HEK293 (cell line): ENCODE data around the gene KRT36.

ENCODE experiments used
- CTCF ChIA-PET: fragments of 350-600 bp; formaldehyde crosslinking; extraction: SDS; loops from one replicate; lab custom pipeline; 2021; ENCODE audit warnings: antibody characterized with exemption; lab: Yijun Ruan, JAX
- POLR2A ChIA-PET: fragments of 300-600 bp; formaldehyde crosslinking; extraction: SDS; loops from one replicate; lab custom pipeline; 2020; ENCODE audit warnings: antibody characterized with exemption, inconsistent platforms; lab: Yijun Ruan, JAX
- H3K27ac ChIP-seq: fragments of 200-500 bp; sonication (Bioruptor generic); 2 replicates; pipeline ENCODE4 v1.5.1; 2014; ENCODE audit warnings: low read depth, low read length, control low read depth, inconsistent platforms; ENCODE audit errors: extremely low read depth
- H3K36me3 ChIP-seq, 2 experiments: fragments of 200-500 bp in 1 of 2; sonication (Bioruptor generic) in 1 of 2; 1 replicate in 1 of 2; 2 replicates in 1 of 2; pipeline ENCODE4 v1.5.1; 2014 to 2017; ENCODE audit warnings: inconsistent platforms in 2 of 2, low read length in 2 of 2; ENCODE audit not compliant: control insufficient read depth in 2 of 2, insufficient read depth in 1 of 2
- H3K4me1 ChIP-seq: fragments of 200-500 bp; sonication (Bioruptor generic); 2 replicates; pipeline ENCODE4 v1.5.1; 2014; ENCODE audit warnings: mild to moderate bottlenecking, low read length, inconsistent platforms; ENCODE audit not compliant: control insufficient read depth, insufficient read depth
- H3K4me3 ChIP-seq: 2 replicates; pipeline ENCODE4 v1.5.1; 2011; ENCODE audit warnings: low read depth, mild to moderate bottlenecking, control low read depth, low read length, moderate library complexity
- H3K9me3 ChIP-seq: fragments of 200-500 bp; sonication (Bioruptor generic); 2 replicates; pipeline ENCODE4 v1.5.1; 2014; ENCODE audit warnings: low read depth, low read length, inconsistent platforms; ENCODE audit not compliant: control insufficient read depth, insufficient read depth
- GLI2 ChIP-seq: fragments of 450-650 bp; formaldehyde crosslinking; IDR thresholded peaks from 2 replicates; pipeline ENCODE4; 2017; ENCODE audit warnings: missing biosample characterization, missing genetic modification characterization, low read depth, borderline replicate concordance
- GLI4 ChIP-seq: fragments of 450-650 bp; formaldehyde crosslinking; IDR thresholded peaks from 2 replicates; pipeline ENCODE4 v1.5.1; 2016; ENCODE audit warnings: missing biosample characterization, missing genetic modification characterization
- GLIS1 ChIP-seq: fragments of 450-650 bp; formaldehyde crosslinking; IDR thresholded peaks from 2 replicates; pipeline ENCODE4 v1.5.1; 2016; ENCODE audit warnings: missing biosample characterization, missing genetic modification characterization
- IKZF3 ChIP-seq: fragments of 450-650 bp; IDR thresholded peaks from 2 replicates; pipeline ENCODE4 v1.5.0; 2018; ENCODE audit warnings: missing biosample characterization, mild to moderate bottlenecking, missing genetic modification characterization, moderate library complexity
- KLF16 ChIP-seq: fragments of 450-650 bp; formaldehyde crosslinking; IDR thresholded peaks from 2 replicates; pipeline ENCODE4 v1.5.1; 2017; ENCODE audit warnings: missing biosample characterization, missing genetic modification characterization
- OSR2 ChIP-seq: fragments of 450-650 bp; formaldehyde crosslinking; IDR thresholded peaks from 2 replicates; pipeline ENCODE4 v1.5.1; 2016; ENCODE audit warnings: missing biosample characterization, missing genetic modification characterization
- SP2 ChIP-seq: fragments of 450-650 bp; formaldehyde crosslinking; IDR thresholded peaks from 2 replicates; pipeline ENCODE4 v1.5.1; 2016; ENCODE audit warnings: missing biosample characterization, missing genetic modification characterization
- TRIM28 ChIP-seq: IDR thresholded peaks from 2 replicates; pipeline ENCODE4 v1.6.1; 2011; ENCODE audit warnings: low read length, control low read depth, borderline replicate concordance
- ZEB2 ChIP-seq: fragments of 450-650 bp; formaldehyde crosslinking; IDR thresholded peaks from 2 replicates; pipeline ENCODE4 v1.5.1; 2016; ENCODE audit warnings: missing biosample characterization, missing genetic modification characterization
- ZIC2 ChIP-seq: fragments of 450-650 bp; formaldehyde crosslinking; IDR thresholded peaks from 2 replicates; pipeline ENCODE4 v1.5.1; 2016; ENCODE audit warnings: missing biosample characterization, missing genetic modification characterization
- ZNF10 ChIP-seq: fragments of 450-650 bp; formaldehyde crosslinking; IDR thresholded peaks from 2 replicates; pipeline ENCODE4 v1.5.1; 2017; ENCODE audit warnings: missing biosample characterization, missing genetic modification characterization
- ZNF140 ChIP-seq: fragments of 450-650 bp; formaldehyde crosslinking; IDR thresholded peaks from 2 replicates; pipeline ENCODE4 v1.5.1; 2016; ENCODE audit warnings: missing biosample characterization, missing genetic modification characterization
- ZNF169 ChIP-seq: fragments of 450-650 bp; formaldehyde crosslinking; IDR thresholded peaks from 2 replicates; pipeline ENCODE4 v1.5.1; 2016; ENCODE audit warnings: missing biosample characterization, missing genetic modification characterization
- ZNF2 ChIP-seq: fragments of 450-650 bp; formaldehyde crosslinking; IDR thresholded peaks from 2 replicates; pipeline ENCODE4 v1.5.1; 2016; ENCODE audit warnings: missing biosample characterization, missing genetic modification characterization
- ZNF37A ChIP-seq: fragments of 450-650 bp; IDR thresholded peaks from 2 replicates; pipeline ENCODE4 v1.5.1; 2018; ENCODE audit warnings: missing biosample characterization, missing genetic modification characterization
- ZNF394 ChIP-seq: fragments of 450-650 bp; formaldehyde crosslinking; IDR thresholded peaks from 2 replicates; pipeline ENCODE4 v1.5.1; 2016; ENCODE audit warnings: missing biosample characterization, missing genetic modification characterization, mild to moderate bottlenecking, moderate library complexity, borderline replicate concordance
- ZNF426 ChIP-seq: fragments of 450-650 bp; formaldehyde crosslinking; IDR thresholded peaks from 2 replicates; pipeline ENCODE4 v1.5.1; 2017; ENCODE audit warnings: missing biosample characterization, missing genetic modification characterization, mild to moderate bottlenecking, inconsistent platforms, moderate library complexity
- ZNF433 ChIP-seq: fragments of 450-650 bp; formaldehyde crosslinking; IDR thresholded peaks from 2 replicates; pipeline ENCODE4 v1.5.1; 2016; ENCODE audit warnings: missing biosample characterization, missing genetic modification characterization, low read depth
- ZNF510 ChIP-seq: fragments of 450-650 bp; formaldehyde crosslinking; IDR thresholded peaks from 2 replicates; pipeline ENCODE4 v1.5.1; 2018; ENCODE audit warnings: mild to moderate bottlenecking, missing genetic modification characterization, missing biosample characterization; ENCODE audit not compliant: insufficient replicate concordance
- ZNF549 ChIP-seq: fragments of 450-650 bp; IDR thresholded peaks from 2 replicates; pipeline ENCODE4 v1.5.1; 2018; ENCODE audit warnings: missing biosample characterization, missing genetic modification characterization, mild to moderate bottlenecking, inconsistent platforms, moderate library complexity
- ZNF561 ChIP-seq: fragments of 450-650 bp; IDR thresholded peaks from 2 replicates; pipeline ENCODE4 v1.5.1; 2018; ENCODE audit warnings: missing biosample characterization, missing genetic modification characterization, borderline replicate concordance
- ZNF621 ChIP-seq: fragments of 450-650 bp; formaldehyde crosslinking; IDR thresholded peaks from 2 replicates; pipeline ENCODE4 v1.5.1; 2017; ENCODE audit warnings: missing biosample characterization, missing genetic modification characterization
- ZNF776 ChIP-seq: fragments of 450-650 bp; formaldehyde crosslinking; IDR thresholded peaks from 2 replicates; pipeline ENCODE4 v1.5.0; 2017; ENCODE audit warnings: missing biosample characterization, missing genetic modification characterization, borderline replicate concordance
- ZNF791 ChIP-seq: fragments of 450-650 bp; formaldehyde crosslinking; IDR thresholded peaks from 2 replicates; pipeline ENCODE4 v1.5.1; 2016; ENCODE audit warnings: missing biosample characterization, missing genetic modification characterization
- TF ChIP-seq, protein P1 (sequence below): fragments of 450-650 bp; formaldehyde crosslinking; IDR thresholded peaks from 2 replicates; pipeline ENCODE4 v1.5.1; 2016; ENCODE audit warnings: missing biosample characterization, missing genetic modification characterization
- TF ChIP-seq, protein P2 (sequence below): fragments of 450-650 bp; IDR thresholded peaks from 2 replicates; pipeline ENCODE4 v1.5.1; 2018; ENCODE audit warnings: missing biosample characterization, missing genetic modification characterization

KRT36 gene

DNA sequence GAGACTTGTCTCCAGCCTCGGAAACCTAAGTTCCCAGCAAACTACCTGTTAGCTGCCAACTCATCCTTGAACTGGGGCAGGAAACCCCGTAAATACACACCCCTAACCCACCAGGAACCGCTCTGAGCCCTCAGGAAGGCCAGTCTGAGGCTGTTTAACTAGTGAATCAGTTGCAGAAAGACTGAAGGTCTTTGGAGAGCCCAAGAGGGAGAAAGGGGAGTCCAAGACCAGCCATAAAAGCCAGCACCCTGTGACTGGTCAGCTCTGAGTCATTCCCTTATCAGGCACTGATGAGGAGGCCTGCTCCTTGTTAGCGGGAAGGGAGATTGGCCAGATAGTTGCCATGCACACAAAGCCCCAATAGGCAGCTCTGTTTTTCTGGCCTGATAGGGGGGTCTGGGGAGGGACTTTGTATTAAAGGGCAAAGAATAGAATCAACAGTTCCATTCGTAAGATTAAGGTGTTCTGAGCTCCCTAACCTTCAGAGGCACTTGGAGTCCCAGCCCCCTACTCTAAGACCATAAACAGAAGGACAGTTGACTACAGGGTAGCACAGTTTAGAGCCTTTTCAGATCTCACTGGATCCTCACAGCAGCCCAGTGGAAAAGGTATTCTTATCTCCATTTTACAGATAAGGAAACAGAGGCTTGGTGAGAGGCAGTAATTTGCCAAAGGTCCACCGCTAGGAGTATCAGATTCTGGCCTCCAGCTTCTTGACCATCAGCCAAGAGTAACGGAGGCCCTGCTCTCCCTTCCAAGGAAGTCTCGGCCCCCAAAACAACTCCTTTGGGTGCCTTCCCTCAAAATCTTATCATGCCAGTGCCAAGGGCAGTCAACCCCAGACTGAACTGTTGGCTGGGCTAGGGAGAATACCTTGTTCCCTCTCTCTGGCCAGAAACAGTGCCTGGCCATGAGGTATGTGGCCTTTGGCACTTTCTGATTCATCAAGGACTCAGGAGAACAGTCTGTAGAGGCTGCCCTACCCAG lies 40.6 kb upstream of the KRT36 start (continued):
- TF ChIP-seq, protein P1, sequence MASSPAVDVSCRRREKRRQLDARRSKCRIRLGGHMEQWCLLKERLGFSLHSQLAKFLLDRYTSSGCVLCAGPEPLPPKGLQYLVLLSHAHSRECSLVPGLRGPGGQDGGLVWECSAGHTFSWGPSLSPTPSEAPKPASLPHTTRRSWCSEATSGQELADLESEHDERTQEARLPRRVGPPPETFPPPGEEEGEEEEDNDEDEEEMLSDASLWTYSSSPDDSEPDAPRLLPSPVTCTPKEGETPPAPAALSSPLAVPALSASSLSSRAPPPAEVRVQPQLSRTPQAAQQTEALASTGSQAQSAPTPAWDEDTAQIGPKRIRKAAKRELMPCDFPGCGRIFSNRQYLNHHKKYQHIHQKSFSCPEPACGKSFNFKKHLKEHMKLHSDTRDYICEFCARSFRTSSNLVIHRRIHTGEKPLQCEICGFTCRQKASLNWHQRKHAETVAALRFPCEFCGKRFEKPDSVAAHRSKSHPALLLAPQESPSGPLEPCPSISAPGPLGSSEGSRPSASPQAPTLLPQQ (tag by site-specific recombination): no peak
- TF ChIP-seq ZNF10 (peak; percentile 98), GLI2 (tag by site-specific recombination) (no peak), OSR2 (tag by site-specific recombination) (peak; percentile 65; the same call in 1 of the 2 replicates), KLF16 (tag by site-specific recombination) (no peak), ZNF510 (tag by site-specific recombination) (no peak), ZEB2 (tag by site-specific recombination) (no peak), IKZF3 (tag by site-specific recombination) (0 out of 2 replicates have a peak, but pooled peaks have one; percentile 41), ZNF426 (tag by site-specific recombination) (no peak), ZNF561 (no peak), ZNF37A (tag by site-specific recombination) (no peak), ZNF791 (tag by site-specific recombination) (no peak), ZNF549 (no peak), TRIM28 (peak; percentile 48; the same call in 1 of the 2 replicates), ZNF140 (tag by site-specific recombination) (no peak), ZNF169 (tag by site-specific recombination) (no peak), ZNF394 (tag by site-specific recombination) (no peak), SP2 (tag by site-specific recombination) (peak; percentile 60)
- TF ChIP-seq, protein P2, sequence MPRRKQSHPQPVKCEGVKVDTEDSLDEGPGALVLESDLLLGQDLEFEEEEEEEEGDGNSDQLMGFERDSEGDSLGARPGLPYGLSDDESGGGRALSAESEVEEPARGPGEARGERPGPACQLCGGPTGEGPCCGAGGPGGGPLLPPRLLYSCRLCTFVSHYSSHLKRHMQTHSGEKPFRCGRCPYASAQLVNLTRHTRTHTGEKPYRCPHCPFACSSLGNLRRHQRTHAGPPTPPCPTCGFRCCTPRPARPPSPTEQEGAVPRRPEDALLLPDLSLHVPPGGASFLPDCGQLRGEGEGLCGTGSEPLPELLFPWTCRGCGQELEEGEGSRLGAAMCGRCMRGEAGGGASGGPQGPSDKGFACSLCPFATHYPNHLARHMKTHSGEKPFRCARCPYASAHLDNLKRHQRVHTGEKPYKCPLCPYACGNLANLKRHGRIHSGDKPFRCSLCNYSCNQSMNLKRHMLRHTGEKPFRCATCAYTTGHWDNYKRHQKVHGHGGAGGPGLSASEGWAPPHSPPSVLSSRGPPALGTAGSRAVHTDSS: 0 out of 2 replicates have a peak, but pooled peaks have one; percentile 25
- TF ChIP-seq, all 188 proteins: peak for 16

GRCh38 chr17:41529491-41529915 lies 39.8 kb upstream of the KRT36 start:
- H3K27ac ChIP-seq: peak overlapping the region; percentile 32

GRCh38 chr17:41528959-41529353 lies 39.2 kb upstream of the KRT36 start:
- TF ChIP-seq ZNF2 (tag by site-specific recombination) (0 out of 2 replicates have a peak, but pooled peaks have one; percentile 1), ZNF433 (no peak), ZNF561 (no peak), ZNF776 (tag by site-specific recombination) (no peak), ZNF621 (no peak), GLI4 (tag by site-specific recombination) (peak; percentile 46; the same call in 1 of the 2 replicates), GLIS1 (tag by site-specific recombination) (peak; percentile 78)
- POLR2A ChIA-PET: interaction anchor here (0.5 to 2.1 kb wide), 12 partner anchors 8 to 165 kb away, joined by 3 to 13 read pairs (median 6); partner anchors contain the start of genes EIF1 and KRT13
- H3K9me3 ChIP-seq: no peaks in the 10 kb centered on the region
- H3K27ac ChIP-seq: peak overlapping the region; percentile 21; the same call in 1 of the 2 replicates
- H3K4me1 ChIP-seq: peaks cover 14% of the 10 kb centered on the region
- no peaks in the 10 kb centered on the region; a peak in 2 of 3 replicates for H3K36me3 ChIP-seq
- no peak overlapping the region for H3K4me3 ChIP-seq
- CTCF ChIA-PET: interaction anchor here (0.6 to 4.8 kb wide), 6 partner anchors 13 to 647 kb away, joined by 3 to 55 read pairs (median 8); no protein-coding TSS in a partner anchor

More at GRCh38 chr17:41529491-41529915, 39.8 kb upstream of the KRT36 start:
- no peak overlapping the region for H3K4me3 ChIP-seq
- TF ChIP-seq ZNF140 (tag by site-specific recombination) (0 out of 2 replicates have a peak, but pooled peaks have one; percentile 19), ZIC2 (tag by site-specific recombination) (no peak)
- POLR2A ChIA-PET: interaction anchor here (1.6 to 1.8 kb wide), 2 partner anchors 136 to 159 kb away, joined by 5 to 13 read pairs; partner anchors contain the start of gene EIF1
- peaks cover 14% of the 10 kb centered on the region for H3K4me1 ChIP-seq
- no peaks in the 10 kb centered on the region for H3K9me3 ChIP-seq
- CTCF ChIA-PET: interaction anchor here (1.0 to 4.8 kb wide), 7 partner anchors 11 to 136 kb away, joined by 3 to 55 read pairs (median 7); no protein-coding TSS in a partner anchor
- H3K36me3 ChIP-seq: no peaks in the 10 kb centered on the region; a peak in 2 of 3 replicates
